K562 (cell line): ENCODE results near the gene EFCAB12. TPM values are rescaled to one million over a fixed set of nuclear protein-coding genes. Genes with fewer than 3 reads are reported as not detected.

Source experiments
- CHD4 ChIP-seq: fragments of 200-600 bp; sonication (generic); IDR thresholded peaks from 3 replicates; pipeline ENCODE4 v1.6.1; 2012; ENCODE audit warnings: low read depth, mild to moderate bottlenecking, mixed read lengths, low read length, inconsistent platforms; ENCODE audit not compliant: insufficient read depth, insufficient replicate concordance, poor library complexity, severe bottlenecking
- CREB1 ChIP-seq, 2 experiments: sonication (generic) in 1 of 2; formaldehyde crosslinking in 1 of 2; IDR thresholded peaks; 2 replicates each; pipeline versions ENCODE4 v1.6.1 to v1.8.0; 2012 to 2022; ENCODE audit warnings: inconsistent platforms in 1 of 2, mild to moderate bottlenecking in 1 of 2, missing genetic modification reagents in 1 of 2, moderate library complexity in 1 of 2
- DMBX1 ChIP-seq: fragments of 250-450 bp; sonication (Bioruptor Pico); IDR thresholded peaks from 2 replicates; pipeline ENCODE4 v1.8.0; 2022; ENCODE audit warnings: inconsistent platforms, mild to moderate bottlenecking, moderate library complexity, borderline replicate concordance
- HNRNPK ChIP-seq: fragments of 200-400 bp; formaldehyde crosslinking; IDR thresholded peaks from one replicate; pipeline ENCODE4 v1.6.1; 2018; ENCODE audit warnings: mild to moderate bottlenecking, low read depth, low read length; ENCODE audit not compliant: poor library complexity, severe bottlenecking
- IFI16 ChIP-seq: fragments of 250-450 bp; sonication (Bioruptor Pico); IDR thresholded peaks from 2 replicates; pipeline ENCODE4 v2.1.2; 2022; ENCODE audit warnings: mild to moderate bottlenecking, inconsistent platforms
- LEF1 ChIP-seq: fragments of 450-650 bp; IDR thresholded peaks from 2 replicates; pipeline ENCODE4 v1.6.1; 2016; ENCODE audit warnings: mild to moderate bottlenecking
- RBM34 ChIP-seq: fragments of 200-400 bp; formaldehyde crosslinking; IDR thresholded peaks from 2 replicates; pipeline ENCODE4 v1.6.1; 2018; ENCODE audit warnings: low read length, borderline replicate concordance; ENCODE audit not compliant: insufficient read depth
- RCOR1 ChIP-seq, 2 experiments: IDR thresholded peaks; 2 replicates each; pipeline ENCODE4 v1.6.1; 2012; ENCODE audit warnings: low read depth in 2 of 2, low read length in 2 of 2, borderline replicate concordance in 1 of 2, improper control_type of control experiment in 1 of 2
- SP2 ChIP-seq: IDR thresholded peaks from 2 replicates; pipeline ENCODE4 v1.6.1; 2011; ENCODE audit warnings: mild to moderate bottlenecking, low read depth, low read length, moderate library complexity; ENCODE audit not compliant: poor library complexity, severe bottlenecking; ENCODE audit errors: extremely low read depth
- TEAD2 ChIP-seq: fragments of 450-650 bp; IDR thresholded peaks from 2 replicates; pipeline ENCODE4 v1.6.1; 2016; ENCODE audit warnings: missing genetic modification characterization, control low read depth, missing compliant biosample characterization
- THRAP3 ChIP-seq: fragments of 450-650 bp; IDR thresholded peaks from 2 replicates; pipeline ENCODE4 v1.6.1; 2016; ENCODE audit warnings: mild to moderate bottlenecking, inconsistent platforms, borderline replicate concordance
- U2AF2 ChIP-seq: fragments of 200-400 bp; formaldehyde crosslinking; optimal IDR thresholded peaks from 2 replicates; pipeline ENCODE3; 2017; ENCODE audit warnings: low read depth, mild to moderate bottlenecking, low read length
- ZBTB7A ChIP-seq: IDR thresholded peaks from 2 replicates; pipeline ENCODE4 v1.6.1; 2011; ENCODE audit warnings: low read depth, mild to moderate bottlenecking, low read length, moderate library complexity, borderline replicate concordance; ENCODE audit not compliant: control insufficient read depth
- ZNF146 ChIP-seq: IDR thresholded peaks from one replicate; pipeline ENCODE4 v1.6.1; 2018; ENCODE audit warnings: missing compliant biosample characterization; ENCODE audit not compliant: unreplicated experiment
- ZNF274 ChIP-seq: IDR thresholded peaks from 2 replicates; pipeline ENCODE4 v1.6.1; 2011; ENCODE audit warnings: low read depth, mild to moderate bottlenecking, low read length, moderate library complexity, borderline replicate concordance
- ZSCAN29 ChIP-seq: fragments of 450-650 bp; IDR thresholded peaks from 2 replicates; pipeline ENCODE4 v1.6.1; 2017
- polyA plus RNA-seq, 8 experiments: library from polyadenylated mRNA; depleted of rRNA in 4 of 8; stranded (reverse) in 5 of 8; unstranded in 3 of 8; fragments of >200 nt; fragmentation: Nextera tagmentation in 2 of 8; fragmentation: Illumina TruSeq in 1 of 8; extraction: Ambion mirVana in 2 of 8; extraction: Trizol in 1 of 8; gene quantifications; 2 replicates each; pipeline versions ENCODE4 v1.2.1 to v1.2.3, GENCODE V29; 2011 to 2014; ENCODE audit warnings: inconsistent platforms in 1 of 8, missing spikeins in 1 of 8
- total RNA-seq, 7 experiments: library from RNA; depleted of rRNA in 6 of 7; stranded (reverse); fragments of >200 nt in 6 of 7; fragmentation: Illumina TruSeq in 2 of 7; extraction: Trizol in 2 of 7; gene quantifications; 2 replicates each; pipeline versions ENCODE4 v1.2.1 to v1.2.3, GENCODE V29; 2011 to 2021; ENCODE audit warnings: low replicate concordance in 1 of 7
- TF ChIP-seq, protein P1 (sequence below): fragments of 250-450 bp; sonication (Bioruptor Pico); IDR thresholded peaks from 2 replicates; pipeline ENCODE4 v1.8.0; 2021; ENCODE audit warnings: mild to moderate bottlenecking, moderate library complexity
- TF ChIP-seq, protein P2 (sequence below): sonication (generic); formaldehyde crosslinking; IDR thresholded peaks from 2 replicates; pipeline ENCODE4 v1.8.1; 2023; ENCODE audit warnings: mild to moderate bottlenecking, missing genetic modification reagents
- TF ChIP-seq, protein P3 (sequence below): sonication (generic); formaldehyde crosslinking; IDR thresholded peaks from 2 replicates; pipeline ENCODE4 v1.4.0; 2020; ENCODE audit warnings: mild to moderate bottlenecking, missing genetic modification reagents

EFCAB12 gene
- total and polyA plus RNA-seq, 9 of the 15 experiments (the other 6 are each of a cell fraction or from before 2014, with no cell fraction given) = 0.08 to 0.95 (median 0.56) TPM; not detected in 1

DNA sequence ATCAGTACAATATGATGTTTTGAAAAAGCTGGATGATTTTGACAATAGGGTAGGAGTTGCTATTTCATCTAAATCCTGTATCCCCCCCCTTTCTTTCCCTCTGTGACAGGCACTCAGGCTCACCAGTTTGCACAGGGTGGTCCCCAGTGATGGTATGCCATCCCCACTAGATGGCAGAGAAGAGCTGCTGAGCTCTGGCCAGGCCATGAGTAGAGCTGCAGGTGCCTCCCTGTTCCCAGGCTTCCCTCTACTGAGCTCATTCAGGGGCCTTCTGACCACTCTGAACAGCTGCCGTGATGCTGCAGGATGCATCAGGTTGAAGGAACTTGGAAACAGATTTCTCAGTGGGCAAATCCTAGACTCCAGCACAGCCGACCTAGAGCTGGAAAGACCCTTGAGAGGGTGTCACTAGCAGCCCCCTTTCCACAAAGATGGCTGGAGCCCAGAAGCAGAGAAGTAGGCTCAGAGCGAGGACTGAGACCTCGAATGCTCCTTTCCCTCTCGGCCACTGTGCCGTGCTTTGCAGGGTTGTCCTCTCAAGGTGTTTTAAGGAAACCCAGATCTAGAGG lies 45.1 kb downstream of the EFCAB12 start (continued):
- TF ChIP-seq, protein P1, sequence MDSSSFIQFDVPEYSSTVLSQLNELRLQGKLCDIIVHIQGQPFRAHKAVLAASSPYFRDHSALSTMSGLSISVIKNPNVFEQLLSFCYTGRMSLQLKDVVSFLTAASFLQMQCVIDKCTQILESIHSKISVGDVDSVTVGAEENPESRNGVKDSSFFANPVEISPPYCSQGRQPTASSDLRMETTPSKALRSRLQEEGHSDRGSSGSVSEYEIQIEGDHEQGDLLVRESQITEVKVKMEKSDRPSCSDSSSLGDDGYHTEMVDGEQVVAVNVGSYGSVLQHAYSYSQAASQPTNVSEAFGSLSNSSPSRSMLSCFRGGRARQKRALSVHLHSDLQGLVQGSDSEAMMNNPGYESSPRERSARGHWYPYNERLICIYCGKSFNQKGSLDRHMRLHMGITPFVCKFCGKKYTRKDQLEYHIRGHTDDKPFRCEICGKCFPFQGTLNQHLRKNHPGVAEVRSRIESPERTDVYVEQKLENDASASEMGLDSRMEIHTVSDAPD (CRISPR knock-in tag) = no peak
- no peak for TF ChIP-seq CREB1 (IDR thresholded peaks at IDR 0.05)
- TF ChIP-seq CREB1 (CRISPR knock-in tag; IDR thresholded peaks at IDR 0.05) = no peak
- TF ChIP-seq ZBTB7A = 0 out of 2 replicates have a peak, but pooled peaks have one; percentile 37
- no peak for TF ChIP-seq ZNF274
- no peak for TF ChIP-seq ZNF146 (CRISPR knock-in tag)
- no peak for TF ChIP-seq DMBX1
- peak in 1 of 2 experiments; percentile 40; a peak in 1 of 4 replicates for TF ChIP-seq RCOR1 (IDR thresholded peaks at IDR 0.05; ENCODE audit: borderline replicate concordance in 1 of 2, low read depth in 2 of 2, low read length in 2 of 2)
- no peak for TF ChIP-seq U2AF2
- no peak for TF ChIP-seq IFI16
- TF ChIP-seq TEAD2 (tag) = no peak
- TF ChIP-seq, protein P2, sequence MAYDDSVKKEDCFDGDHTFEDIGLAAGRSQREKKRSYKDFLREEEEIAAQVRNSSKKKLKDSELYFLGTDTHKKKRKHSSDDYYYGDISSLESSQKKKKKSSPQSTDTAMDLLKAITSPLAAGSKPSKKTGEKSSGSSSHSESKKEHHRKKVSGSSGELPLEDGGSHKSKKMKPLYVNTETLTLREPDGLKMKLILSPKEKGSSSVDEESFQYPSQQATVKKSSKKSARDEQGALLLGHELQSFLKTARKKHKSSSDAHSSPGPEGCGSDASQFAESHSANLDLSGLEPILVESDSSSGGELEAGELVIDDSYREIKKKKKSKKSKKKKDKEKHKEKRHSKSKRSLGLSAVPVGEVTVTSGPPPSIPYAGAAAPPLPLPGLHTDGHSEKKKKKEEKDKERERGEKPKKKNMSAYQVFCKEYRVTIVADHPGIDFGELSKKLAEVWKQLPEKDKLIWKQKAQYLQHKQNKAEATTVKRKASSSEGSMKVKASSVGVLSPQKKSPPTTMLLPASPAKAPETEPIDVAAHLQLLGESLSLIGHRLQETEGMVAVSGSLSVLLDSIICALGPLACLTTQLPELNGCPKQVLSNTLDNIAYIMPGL (CRISPR knock-in tag) = no peak
- TF ChIP-seq THRAP3 = no peak
- TF ChIP-seq ZSCAN29 = no peak
- TF ChIP-seq HNRNPK = no peak
- TF ChIP-seq, protein P3, sequence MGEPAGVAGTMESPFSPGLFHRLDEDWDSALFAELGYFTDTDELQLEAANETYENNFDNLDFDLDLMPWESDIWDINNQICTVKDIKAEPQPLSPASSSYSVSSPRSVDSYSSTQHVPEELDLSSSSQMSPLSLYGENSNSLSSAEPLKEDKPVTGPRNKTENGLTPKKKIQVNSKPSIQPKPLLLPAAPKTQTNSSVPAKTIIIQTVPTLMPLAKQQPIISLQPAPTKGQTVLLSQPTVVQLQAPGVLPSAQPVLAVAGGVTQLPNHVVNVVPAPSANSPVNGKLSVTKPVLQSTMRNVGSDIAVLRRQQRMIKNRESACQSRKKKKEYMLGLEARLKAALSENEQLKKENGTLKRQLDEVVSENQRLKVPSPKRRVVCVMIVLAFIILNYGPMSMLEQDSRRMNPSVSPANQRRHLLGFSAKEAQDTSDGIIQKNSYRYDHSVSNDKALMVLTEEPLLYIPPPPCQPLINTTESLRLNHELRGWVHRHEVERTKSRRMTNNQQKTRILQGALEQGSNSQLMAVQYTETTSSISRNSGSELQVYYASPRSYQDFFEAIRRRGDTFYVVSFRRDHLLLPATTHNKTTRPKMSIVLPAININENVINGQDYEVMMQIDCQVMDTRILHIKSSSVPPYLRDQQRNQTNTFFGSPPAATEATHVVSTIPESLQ (CRISPR knock-in tag) = no peak
- TF ChIP-seq SP2 = no peak
- TF ChIP-seq CHD4 = no peak
- TF ChIP-seq LEF1 = no peak
- TF ChIP-seq RBM34 = no peak
